Measurements from ENCODE around the gene SEMA4B. TPM values are rescaled to one million over a fixed set of nuclear protein-coding genes. Genes with fewer than 3 reads are reported as not detected.

The SEMA4B gene
- total RNA-seq, 1 donor from 2014 or later = 36.3 TPM

DNA sequence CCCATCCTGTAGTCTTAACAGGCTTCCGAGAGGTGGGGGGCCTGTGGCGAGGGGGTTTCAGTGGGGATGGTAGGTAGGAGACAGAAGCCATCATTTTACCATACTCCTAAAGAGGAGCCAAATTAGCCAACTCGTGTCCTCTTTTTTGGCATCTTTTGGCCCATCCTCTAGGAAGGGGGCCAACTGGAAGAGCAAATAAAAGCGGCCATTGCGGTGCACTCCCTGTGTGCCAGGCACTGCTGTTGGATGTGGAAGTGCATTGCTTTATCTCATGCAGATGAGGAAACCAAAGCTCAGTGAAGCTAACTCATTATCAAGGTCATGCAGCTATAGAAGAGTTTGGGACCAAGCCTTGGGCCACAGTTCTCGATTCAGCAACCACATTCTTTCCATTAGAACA is 6.1 kb downstream of the SEMA4B start:
- no peak for DNase-seq

DNA sequence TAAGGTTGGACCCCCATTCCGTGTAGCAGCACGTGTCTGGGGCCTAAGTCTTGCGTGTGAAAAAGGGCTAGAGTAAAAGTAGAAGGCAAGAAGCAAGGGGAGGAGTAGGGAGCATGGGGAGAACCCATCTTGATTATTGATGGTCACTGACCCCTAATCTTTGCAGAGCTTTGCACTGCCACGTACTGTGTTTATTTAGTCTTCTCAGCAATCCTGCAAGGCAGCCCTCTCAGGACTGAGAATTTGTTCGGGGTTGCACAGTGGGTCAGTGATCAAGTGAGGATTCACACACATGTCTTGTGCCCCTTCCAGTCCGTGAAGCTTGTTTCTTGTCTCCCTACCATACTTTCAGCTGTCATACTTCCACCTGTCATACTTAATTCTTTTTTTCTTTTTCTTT is 7.2 kb downstream of the SEMA4B start:
- DNase-seq = no peak

DNA sequence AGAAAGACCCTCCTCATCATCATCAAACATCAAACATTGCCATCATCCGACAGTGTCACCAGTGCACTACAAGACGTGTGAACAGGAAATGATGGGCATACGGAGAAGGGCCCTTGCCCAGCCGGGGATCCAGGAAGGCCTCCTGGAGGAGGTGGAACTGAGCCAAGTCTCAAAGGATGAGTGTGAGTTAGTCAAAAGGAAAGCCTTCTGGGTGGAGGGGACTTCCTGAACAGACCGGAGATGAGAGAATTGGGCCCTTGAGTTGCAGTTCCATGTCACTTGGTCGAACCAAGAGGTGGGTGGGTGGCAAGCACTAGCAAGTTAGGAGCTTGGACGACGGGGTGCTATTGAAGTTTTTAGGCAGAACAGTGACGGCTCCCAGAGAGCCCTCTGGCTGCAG is 8.5 kb downstream of the SEMA4B start:
- no peak for DNase-seq

DNA sequence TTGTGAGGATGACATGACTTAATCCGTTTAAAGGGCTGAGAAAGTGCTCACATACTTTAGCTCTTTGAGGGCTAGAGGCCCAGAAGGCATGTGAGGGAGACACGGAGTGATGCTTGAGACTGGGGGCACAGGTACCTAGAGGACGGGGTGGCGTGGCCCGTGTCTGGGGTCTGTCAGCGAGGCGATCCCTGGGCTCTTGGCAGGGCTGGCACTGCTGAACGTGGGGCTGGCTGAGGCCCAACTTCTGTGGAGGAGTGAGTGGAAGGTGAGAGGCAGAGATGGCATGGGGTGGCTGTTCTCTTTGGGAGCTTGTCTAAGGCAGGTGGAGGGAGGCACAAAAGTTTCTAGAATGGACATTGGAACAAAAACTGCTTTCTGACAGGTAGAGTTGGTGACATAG is 9.5 kb downstream of the SEMA4B start:
- DNase-seq = no peak

DNA sequence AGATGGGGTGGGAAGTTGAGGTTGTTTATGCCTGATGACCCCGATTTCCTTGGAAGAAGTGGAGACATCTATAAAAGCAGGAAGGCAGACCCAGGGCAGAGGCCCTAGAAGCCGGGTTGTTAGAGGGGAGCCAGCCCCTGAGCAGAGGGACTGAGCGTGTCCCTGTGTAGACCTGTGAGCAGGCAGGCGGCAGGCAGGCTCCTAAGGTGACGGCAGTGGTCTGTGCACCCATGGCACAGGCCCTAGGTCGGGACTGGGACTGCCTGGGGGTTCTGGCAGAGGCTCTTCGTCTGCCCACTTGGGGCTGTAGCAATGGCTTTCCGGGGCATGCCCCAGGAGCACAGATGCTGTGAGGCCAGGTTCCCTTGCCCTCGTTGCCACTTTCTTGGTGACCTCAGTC is 9.9 kb downstream of the SEMA4B start:
- no peak for DNase-seq

GRCh38 chr15:90211440-90212143 is 10.5 kb downstream of the SEMA4B start:
- no peak for DNase-seq

- DNase-seq = no peak
Observed at GRCh38 chr15:90212221-90213098, 11.3 kb downstream of the SEMA4B start.

GRCh38 chr15:90213122-90213817 is 12.1 kb downstream of the SEMA4B start:
- no peak for DNase-seq

GRCh38 chr15:90213818-90214204 is 12.7 kb downstream of the SEMA4B start:
- DNase-seq = no peak

GRCh38 chr15:90214553-90215196 is 13.5 kb downstream of the SEMA4B start:
- no peak for DNase-seq

GRCh38 chr15:90217671-90218394 is 16.7 kb downstream of the SEMA4B start:
- DNase-seq = no peak

GRCh38 chr15:90219421-90220141 is 18.5 kb downstream of the SEMA4B start:
- DNase-seq = no peak

DNA sequence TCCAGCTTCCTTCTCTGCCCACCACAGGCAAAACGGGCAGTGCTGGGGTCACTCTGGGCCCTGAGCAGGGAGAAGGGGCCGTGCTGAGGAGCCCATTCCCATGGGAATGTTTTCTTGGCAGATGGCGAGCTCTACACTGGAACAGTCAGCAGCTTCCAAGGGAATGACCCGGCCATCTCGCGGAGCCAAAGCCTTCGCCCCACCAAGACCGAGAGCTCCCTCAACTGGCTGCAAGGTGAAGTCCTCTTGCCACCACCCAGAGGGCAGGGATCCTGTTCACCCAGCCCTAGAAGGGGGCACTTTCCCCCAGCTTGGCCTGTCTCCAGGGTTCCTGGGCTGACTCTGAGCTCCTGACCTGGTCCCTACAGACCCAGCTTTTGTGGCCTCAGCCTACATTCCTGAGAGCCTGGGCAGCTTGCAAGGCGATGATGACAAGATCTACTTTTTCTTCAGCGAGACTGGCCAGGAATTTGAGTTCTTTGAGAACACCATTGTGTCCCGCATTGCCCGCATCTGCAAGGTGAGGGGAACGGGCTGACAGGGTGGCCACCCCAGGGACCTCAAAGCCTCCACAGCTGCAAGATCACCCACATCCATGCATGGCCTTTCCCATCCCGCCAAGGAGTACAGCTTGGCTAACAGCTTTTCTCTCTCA is 20.2 kb downstream of the SEMA4B start:
- peak; percentile 40 for DNase-seq

DNA sequence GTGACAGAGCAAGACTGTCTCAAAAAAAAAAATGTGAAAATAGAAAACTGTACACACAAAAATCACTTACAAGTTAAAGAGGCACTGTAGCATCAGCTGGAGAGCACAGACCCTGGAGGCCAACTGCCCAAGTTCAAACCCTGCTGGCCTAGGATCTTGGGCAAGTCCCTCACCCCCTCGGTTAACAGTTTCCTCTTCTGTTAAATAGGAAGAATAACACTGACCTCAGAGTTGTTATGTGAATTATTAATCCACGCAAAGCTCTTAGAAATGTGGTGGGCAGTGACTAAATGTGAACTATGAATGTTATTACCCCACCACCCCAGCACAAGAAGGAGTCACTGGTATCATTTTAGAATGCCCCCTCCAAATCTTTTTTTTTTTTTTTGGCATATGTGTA is 21.4 kb downstream of the SEMA4B start:
- DNase-seq = no peak

GRCh38 chr15:90223441-90224165 is 22.5 kb downstream of the SEMA4B start:
- no peak for DNase-seq

GRCh38 chr15:90225047-90225446 is 23.9 kb downstream of the SEMA4B start:
- DNase-seq = no peak

DNA sequence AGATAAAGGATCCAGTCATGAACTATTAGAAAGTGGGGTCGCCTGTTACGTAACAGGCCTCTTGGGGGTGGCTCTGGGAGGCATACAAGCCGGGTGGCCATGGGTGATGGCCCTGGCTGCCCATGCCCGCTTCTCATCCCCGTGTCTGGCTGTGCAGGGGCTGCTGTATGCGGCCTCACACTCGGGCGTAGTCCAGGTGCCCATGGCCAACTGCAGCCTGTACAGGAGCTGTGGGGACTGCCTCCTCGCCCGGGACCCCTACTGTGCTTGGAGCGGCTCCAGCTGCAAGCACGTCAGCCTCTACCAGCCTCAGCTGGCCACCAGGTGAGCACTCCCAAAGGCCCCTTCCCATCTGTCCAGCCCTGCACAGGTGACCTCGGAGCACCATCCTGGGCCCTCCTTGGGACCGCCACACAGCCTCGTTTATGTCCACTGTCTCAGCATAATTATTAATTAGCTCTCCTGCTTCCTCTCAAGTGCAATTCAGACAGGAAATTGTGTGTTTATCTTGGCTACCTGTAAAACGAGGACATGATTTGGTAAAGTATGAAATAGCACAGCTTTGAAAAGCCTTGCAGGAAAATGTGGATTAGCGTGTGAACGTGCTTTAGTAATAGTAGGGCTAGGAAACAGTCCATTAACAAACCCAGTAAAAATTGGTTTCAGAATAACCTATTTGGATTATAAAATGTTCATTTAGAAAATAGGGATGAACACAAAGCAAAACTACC is 24.5 kb downstream of the SEMA4B start:
- no peak for DNase-seq

DNA sequence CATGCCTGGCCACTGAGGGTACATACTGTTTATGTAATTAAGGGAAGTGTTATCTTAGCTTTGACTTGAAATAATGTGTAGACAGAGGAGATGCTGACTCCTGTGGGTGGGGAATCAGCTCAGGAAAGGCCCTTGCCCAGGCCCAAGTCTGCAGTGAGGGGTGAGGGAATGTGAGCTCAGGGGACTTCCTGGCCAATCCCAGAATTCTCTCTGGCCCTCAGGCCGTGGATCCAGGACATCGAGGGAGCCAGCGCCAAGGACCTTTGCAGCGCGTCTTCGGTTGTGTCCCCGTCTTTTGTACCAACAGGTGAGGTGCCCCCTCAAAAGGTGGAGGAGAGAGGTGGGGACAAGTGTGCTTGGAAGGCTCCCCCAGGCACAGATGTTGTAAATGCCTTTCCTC is 26.2 kb downstream of the SEMA4B start:
- no peak for DNase-seq
